ENCODE results near the gene GABRG3. TPM values are rescaled to one million over a fixed set of nuclear protein-coding genes. Genes with fewer than 3 reads are reported as not detected.

Gene GABRG3
- total RNA-seq (not detected), polyA plus RNA-seq (not detected)

DNA sequence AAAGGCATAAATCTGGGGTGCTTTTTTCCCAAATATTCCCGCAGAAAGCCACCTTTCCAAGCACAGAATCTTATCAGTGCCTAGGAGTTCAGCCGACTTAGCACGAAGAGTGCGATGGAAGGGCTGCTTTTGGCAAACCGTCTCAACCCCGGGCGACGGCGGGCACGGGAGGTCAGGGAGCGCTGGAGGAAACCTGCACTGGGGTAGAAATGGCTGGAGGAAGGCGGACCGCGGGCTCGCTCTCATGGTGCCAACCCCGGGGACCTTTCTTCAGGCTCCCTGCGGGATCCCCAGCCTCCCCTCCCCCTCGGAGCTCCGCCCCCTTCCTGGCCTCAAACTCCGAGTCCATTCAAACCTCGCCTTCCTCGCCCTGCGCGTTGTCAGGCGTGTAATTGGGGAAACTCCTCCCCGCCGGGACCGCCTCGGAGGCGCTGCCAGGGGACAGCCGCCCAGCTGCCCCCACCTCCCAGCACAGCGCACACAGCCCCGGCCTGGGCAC lies at the start of gene GABRG3:
Gene GABRG3 (plus strand): TSS at position 470 of the 499 bp plus-strand sequence.
- Mint-ChIP-seq H3K4me1 (no peaks in the 10 kb centered on the region), H3K36me3 (no peaks in the 10 kb centered on the region), H3K27me3 (peaks cover 5 to 9% of the 10 kb centered on the region in 2 donors), H3K27ac (peak within 1 kb of the TSS in 1 of 8 donors; percentile 38), H3K4me3 (no peak within 1 kb of the TSS), H3K9me3 (peaks cover 0 to 12% (median 9%) of the 10 kb centered on the region in 5 donors)
- Histone ChIP-seq H3K4me3 (ENCODE audit: low read length) (no peak within 1 kb of the TSS), H3K27me3 (ENCODE audit: insufficient read depth, low read length, poor library complexity, severe bottlenecking) (no peaks in the 10 kb centered on the region), H3K4me1 (ENCODE audit: insufficient read depth, low read length) (no peaks in the 10 kb centered on the region), H3K36me3 (ENCODE audit: insufficient read depth, low read length) (no peaks in the 10 kb centered on the region), H3K9me3 (ENCODE audit: low read length) (no peaks in the 10 kb centered on the region), H3K27ac (ENCODE audit: low read depth, low read length) (no peak within 1 kb of the TSS)
- ChIA-PET CTCF (no interaction called here), POLR2A (no interaction called here)
- no peak for DNase-seq

DNA sequence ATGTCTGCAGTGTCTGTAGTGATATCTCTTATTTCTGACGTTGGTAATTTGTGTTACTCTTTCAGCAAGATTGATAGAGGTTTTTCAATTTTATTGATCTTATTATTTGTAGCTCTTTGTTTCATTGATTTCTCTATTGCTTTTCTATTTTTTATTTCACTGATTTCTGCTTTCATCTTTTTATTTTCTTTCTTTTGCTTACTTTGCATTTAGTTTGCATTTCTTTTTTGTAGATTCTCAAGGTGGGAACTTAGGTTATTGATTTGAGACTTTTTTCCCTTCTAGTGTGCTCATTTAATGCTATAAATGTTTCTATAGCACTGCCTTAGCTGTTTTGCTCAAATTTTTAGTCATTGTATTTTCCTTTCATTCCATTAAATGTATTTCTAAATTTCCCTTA lies 49.5 kb upstream of the GABRG3 start:
- ChIA-PET CTCF (no interaction called here), POLR2A (no interaction called here)
- no peaks in the 10 kb centered on the region for H3K36me3 ChIP-seq (ENCODE audit: insufficient read depth, low read length)
- H3K36me3 Mint-ChIP-seq: no peaks in the 10 kb centered on the region
- no peaks in the 10 kb centered on the region for H3K4me1 Mint-ChIP-seq
- H3K4me3 Mint-ChIP-seq: no peak overlapping the region
- no peak overlapping the region for H3K27ac Mint-ChIP-seq
- peaks cover 1 to 34% (median 9%) of the 10 kb centered on the region in 5 donors for H3K9me3 Mint-ChIP-seq
- H3K27me3 Mint-ChIP-seq: no peaks in the 10 kb centered on the region
- no peak for DNase-seq
- H3K4me1 ChIP-seq (ENCODE audit: insufficient read depth, low read length): no peaks in the 10 kb centered on the region
- H3K4me3 ChIP-seq (ENCODE audit: low read length): no peak overlapping the region
- H3K27ac ChIP-seq (ENCODE audit: low read depth, low read length): no peak overlapping the region
- H3K9me3 ChIP-seq (ENCODE audit: low read length): no peaks in the 10 kb centered on the region
- no peaks in the 10 kb centered on the region for H3K27me3 ChIP-seq (ENCODE audit: insufficient read depth, low read length, poor library complexity, severe bottlenecking)

DNA sequence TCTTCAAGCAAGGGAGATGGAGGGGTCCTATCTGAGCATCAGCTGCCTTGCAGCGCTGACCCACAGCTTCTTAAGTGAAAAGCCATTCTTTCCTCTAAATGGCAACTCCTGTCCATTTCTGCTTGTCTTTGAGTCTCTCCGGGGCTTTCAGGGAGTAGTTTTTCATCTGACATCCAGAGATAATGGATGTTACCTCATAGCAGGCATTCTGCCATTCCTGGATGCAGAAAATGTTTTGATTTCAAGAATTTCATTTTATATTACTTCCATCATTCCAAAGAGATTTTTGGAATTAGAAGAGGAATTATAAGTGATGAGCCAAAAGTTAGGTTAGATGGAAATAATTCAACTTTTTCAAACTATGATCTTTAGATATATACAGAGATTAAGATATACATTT lies 44.9 kb upstream of the GABRG3 start:
- H3K27ac ChIP-seq (ENCODE audit: low read depth, low read length): no peak overlapping the region
- ChIA-PET CTCF (no interaction called here), POLR2A (no interaction called here)
- no peak overlapping the region for H3K4me3 Mint-ChIP-seq
- no peak overlapping the region for H3K4me3 ChIP-seq (ENCODE audit: low read length)
- no peaks in the 10 kb centered on the region for H3K27me3 ChIP-seq (ENCODE audit: insufficient read depth, low read length, poor library complexity, severe bottlenecking)
- H3K4me1 ChIP-seq (ENCODE audit: insufficient read depth, low read length): no peaks in the 10 kb centered on the region
- no peaks in the 10 kb centered on the region for H3K27me3 Mint-ChIP-seq
- DNase-seq: no peak
- no peaks in the 10 kb centered on the region for H3K9me3 ChIP-seq (ENCODE audit: low read length)
- no peaks in the 10 kb centered on the region for H3K36me3 ChIP-seq (ENCODE audit: insufficient read depth, low read length)
- no peak overlapping the region for H3K27ac Mint-ChIP-seq
- H3K4me1 Mint-ChIP-seq: no peaks in the 10 kb centered on the region
- no peaks in the 10 kb centered on the region for H3K36me3 Mint-ChIP-seq
- peaks cover 6 to 24% (median 11%) of the 10 kb centered on the region in 5 donors for H3K9me3 Mint-ChIP-seq

DNA sequence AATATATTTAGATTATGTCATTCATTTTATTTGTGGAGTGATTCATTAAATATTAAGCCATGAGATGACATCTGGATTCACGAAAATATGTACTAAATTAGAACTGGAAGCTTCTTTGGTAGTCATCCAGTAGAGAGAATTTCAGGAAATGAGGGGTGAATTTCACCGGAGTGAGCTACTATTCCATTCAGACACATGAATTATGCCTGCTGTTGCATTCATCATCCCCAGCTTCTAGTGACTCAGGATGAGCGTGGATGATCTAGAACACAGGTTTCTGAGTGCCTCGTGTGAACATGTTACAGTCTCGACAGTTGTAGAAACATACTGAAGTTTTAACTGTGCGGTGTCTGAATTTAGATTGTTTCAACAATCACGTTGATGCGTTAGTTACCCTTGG lies 42.9 kb upstream of the GABRG3 start:
- no peak overlapping the region for H3K27ac Mint-ChIP-seq
- H3K9me3 ChIP-seq (ENCODE audit: low read length): no peaks in the 10 kb centered on the region

DNA sequence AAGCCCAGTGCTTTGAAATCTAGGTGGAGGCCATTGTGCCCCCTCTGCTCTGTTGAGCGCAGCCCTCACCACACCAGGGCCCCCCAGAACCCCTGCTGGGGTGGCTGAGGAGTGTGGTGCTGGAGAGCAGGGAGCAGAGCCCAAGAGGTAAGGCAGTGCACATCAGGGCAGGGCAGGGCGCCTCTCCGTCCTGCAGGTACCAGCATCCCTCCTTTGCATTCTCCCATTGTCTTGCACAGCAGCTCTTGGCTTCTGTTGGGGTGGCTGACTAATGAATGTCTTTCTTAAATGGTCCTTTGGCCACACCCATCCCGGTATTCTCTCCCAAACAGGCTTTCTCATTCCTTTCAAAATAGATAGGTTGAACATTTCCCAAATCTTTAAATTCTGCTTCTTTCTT lies 41.4 kb upstream of the GABRG3 start:
- DNase-seq: no peak
- Mint-ChIP-seq H3K36me3 (no peaks in the 10 kb centered on the region), H3K4me3 (no peak overlapping the region), H3K27me3 (no peaks in the 10 kb centered on the region), H3K9me3 (peaks cover 4 to 17% (median 9%) of the 10 kb centered on the region in 5 donors), H3K27ac (no peak overlapping the region), H3K4me1 (no peaks in the 10 kb centered on the region)
- ChIA-PET CTCF (no interaction called here), POLR2A (no interaction called here)
- Histone ChIP-seq H3K4me3 (ENCODE audit: low read length) (no peak overlapping the region), H3K27ac (ENCODE audit: low read depth, low read length) (no peak overlapping the region), H3K4me1 (ENCODE audit: insufficient read depth, low read length) (no peaks in the 10 kb centered on the region), H3K36me3 (ENCODE audit: insufficient read depth, low read length) (no peaks in the 10 kb centered on the region), H3K27me3 (ENCODE audit: insufficient read depth, low read length, poor library complexity, severe bottlenecking) (no peaks in the 10 kb centered on the region), H3K9me3 (ENCODE audit: low read length) (no peaks in the 10 kb centered on the region)

More for the DNA sequence above, 42.9 kb upstream of the GABRG3 start:
- no peak for DNase-seq
- Histone ChIP-seq H3K27ac (ENCODE audit: low read depth, low read length) (no peak overlapping the region), H3K36me3 (ENCODE audit: insufficient read depth, low read length) (no peaks in the 10 kb centered on the region), H3K4me1 (ENCODE audit: insufficient read depth, low read length) (no peaks in the 10 kb centered on the region), H3K4me3 (ENCODE audit: low read length) (no peak overlapping the region), H3K27me3 (ENCODE audit: insufficient read depth, low read length, poor library complexity, severe bottlenecking) (no peaks in the 10 kb centered on the region)
- Mint-ChIP-seq H3K4me1 (no peaks in the 10 kb centered on the region), H3K4me3 (no peak overlapping the region), H3K27me3 (no peaks in the 10 kb centered on the region), H3K9me3 (peaks cover 6 to 13% (median 10%) of the 10 kb centered on the region in 5 donors), H3K36me3 (no peaks in the 10 kb centered on the region)
- POLR2A ChIA-PET: no interaction called here
- CTCF ChIA-PET: no interaction called here

DNA sequence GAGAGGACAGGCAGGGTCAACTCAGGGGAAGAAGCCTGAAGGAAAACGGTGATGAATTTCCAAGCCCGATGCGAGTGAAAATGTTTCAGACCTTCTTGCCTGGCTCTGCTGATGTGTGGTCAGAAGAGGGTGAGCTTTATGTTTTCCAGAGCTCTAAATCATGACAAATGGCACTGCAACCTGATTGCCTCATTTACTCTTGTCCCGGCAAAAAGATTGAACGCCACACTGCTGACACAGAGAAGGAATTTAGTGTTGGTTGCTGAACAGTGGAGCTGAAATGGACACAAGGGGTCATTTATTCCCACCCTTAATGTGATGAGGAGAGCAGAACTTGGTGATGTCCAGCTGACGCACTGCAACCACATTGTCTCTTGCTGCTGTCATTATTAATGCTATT lies 36.1 kb upstream of the GABRG3 start:
- no peaks in the 10 kb centered on the region for H3K27me3 Mint-ChIP-seq
- H3K4me3 ChIP-seq (ENCODE audit: low read length): no peak overlapping the region
- H3K9me3 Mint-ChIP-seq: peaks cover 0 to 20% (median 11%) of the 10 kb centered on the region in 5 donors
- no peaks in the 10 kb centered on the region for H3K4me1 ChIP-seq (ENCODE audit: insufficient read depth, low read length)
- no peaks in the 10 kb centered on the region for H3K4me1 Mint-ChIP-seq
- H3K27ac ChIP-seq (ENCODE audit: low read depth, low read length): no peak overlapping the region
- ChIA-PET POLR2A (no interaction called here), CTCF (no interaction called here)
- H3K9me3 ChIP-seq (ENCODE audit: low read length): no peaks in the 10 kb centered on the region
- no peaks in the 10 kb centered on the region for H3K27me3 ChIP-seq (ENCODE audit: insufficient read depth, low read length, poor library complexity, severe bottlenecking)
- H3K36me3 ChIP-seq (ENCODE audit: insufficient read depth, low read length): no peaks in the 10 kb centered on the region
- H3K4me3 Mint-ChIP-seq: no peak overlapping the region
- H3K36me3 Mint-ChIP-seq: no peaks in the 10 kb centered on the region
- DNase-seq: no peak
- no peak overlapping the region for H3K27ac Mint-ChIP-seq

DNA sequence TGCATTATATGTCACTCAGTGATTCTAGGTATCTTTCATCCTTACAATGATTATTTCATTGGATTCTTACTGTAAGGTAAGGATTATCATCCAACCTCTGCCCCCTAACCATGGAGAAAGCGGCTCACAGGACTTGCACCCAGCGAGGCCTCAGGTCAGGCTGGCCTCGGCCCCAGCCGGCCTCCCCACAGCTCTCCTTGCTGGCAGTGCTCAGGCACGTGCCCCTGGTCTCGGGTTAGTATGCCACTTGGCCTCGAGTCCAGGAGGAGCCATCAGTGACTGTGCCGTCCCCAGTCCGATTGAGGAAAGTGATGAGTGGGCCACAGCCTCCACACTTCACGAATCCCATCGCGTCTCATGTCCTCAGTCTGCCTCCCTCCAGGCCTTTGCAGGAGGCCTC lies 35.7 kb upstream of the GABRG3 start:
- Histone ChIP-seq H3K27ac (ENCODE audit: low read depth, low read length) (no peak overlapping the region), H3K36me3 (ENCODE audit: insufficient read depth, low read length) (no peaks in the 10 kb centered on the region), H3K4me3 (ENCODE audit: low read length) (no peak overlapping the region), H3K4me1 (ENCODE audit: insufficient read depth, low read length) (no peaks in the 10 kb centered on the region), H3K27me3 (ENCODE audit: insufficient read depth, low read length, poor library complexity, severe bottlenecking) (no peaks in the 10 kb centered on the region), H3K9me3 (ENCODE audit: low read length) (no peaks in the 10 kb centered on the region)
- H3K27ac Mint-ChIP-seq: no peak overlapping the region
- no peaks in the 10 kb centered on the region for H3K27me3 Mint-ChIP-seq
- H3K4me1 Mint-ChIP-seq: no peaks in the 10 kb centered on the region
- H3K9me3 Mint-ChIP-seq: peaks cover 0 to 17% (median 9%) of the 10 kb centered on the region in 5 donors
- H3K4me3 Mint-ChIP-seq: no peak overlapping the region
- ChIA-PET CTCF (no interaction called here), POLR2A (no interaction called here)
- DNase-seq: no peak
- no peaks in the 10 kb centered on the region for H3K36me3 Mint-ChIP-seq

DNA sequence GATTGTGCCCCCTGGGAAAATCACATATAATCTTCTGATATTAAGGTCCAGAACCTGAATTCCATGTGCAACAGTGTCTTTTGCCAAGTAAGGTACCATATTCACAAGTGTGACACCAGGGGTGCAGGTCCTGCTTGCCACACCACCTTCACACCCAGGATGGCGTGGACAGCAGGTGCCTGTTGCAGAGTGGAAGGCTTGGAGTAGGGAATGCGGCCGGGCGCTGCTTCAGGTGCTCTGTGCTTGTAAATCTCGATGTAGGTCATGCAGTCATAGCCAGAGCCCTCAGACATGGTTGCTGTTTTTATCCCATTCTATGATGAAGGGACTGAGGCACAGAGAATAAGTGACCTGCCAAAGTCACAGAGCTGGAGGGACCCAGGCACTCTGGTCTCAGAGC lies 34.5 kb upstream of the GABRG3 start:
- Histone ChIP-seq H3K9me3 (ENCODE audit: low read length) (no peaks in the 10 kb centered on the region), H3K4me1 (ENCODE audit: insufficient read depth, low read length) (no peaks in the 10 kb centered on the region), H3K27me3 (ENCODE audit: insufficient read depth, low read length, poor library complexity, severe bottlenecking) (no peaks in the 10 kb centered on the region), H3K36me3 (ENCODE audit: insufficient read depth, low read length) (no peaks in the 10 kb centered on the region), H3K4me3 (ENCODE audit: low read length) (no peak overlapping the region), H3K27ac (ENCODE audit: low read depth, low read length) (no peak overlapping the region)
- POLR2A ChIA-PET: no interaction called here
- no peaks in the 10 kb centered on the region for H3K36me3 Mint-ChIP-seq
- H3K9me3 Mint-ChIP-seq: peaks cover 0 to 16% (median 5%) of the 10 kb centered on the region in 5 donors
- no peaks in the 10 kb centered on the region for H3K27me3 Mint-ChIP-seq
- DNase-seq: no peak
- H3K4me3 Mint-ChIP-seq: no peak overlapping the region
- CTCF ChIA-PET: no interaction called here
- no peaks in the 10 kb centered on the region for H3K4me1 Mint-ChIP-seq
- no peak overlapping the region for H3K27ac Mint-ChIP-seq

DNA sequence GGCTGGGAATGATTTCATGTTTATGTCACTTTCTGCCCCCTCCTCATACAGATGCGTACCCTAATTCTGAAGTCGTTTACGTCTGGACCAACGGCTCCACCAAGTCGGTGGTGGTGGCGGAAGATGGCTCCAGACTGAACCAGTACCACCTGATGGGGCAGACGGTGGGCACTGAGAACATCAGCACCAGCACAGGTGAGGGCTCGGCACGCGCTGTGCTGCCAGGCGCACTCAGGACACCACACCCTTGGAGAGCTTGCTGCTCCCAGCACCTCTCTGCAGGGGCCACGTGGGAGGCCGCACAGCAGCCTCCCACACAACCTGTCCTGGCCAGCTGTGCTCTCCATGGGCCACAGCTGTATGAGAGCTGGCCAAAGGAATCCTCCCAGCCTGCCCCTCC lies 33.8 kb upstream of the GABRG3 start:
- no peak for DNase-seq
- Mint-ChIP-seq H3K4me1 (no peaks in the 10 kb centered on the region), H3K27me3 (no peaks in the 10 kb centered on the region), H3K4me3 (no peak overlapping the region), H3K36me3 (no peaks in the 10 kb centered on the region), H3K9me3 (peaks cover 0 to 16% (median 5%) of the 10 kb centered on the region in 5 donors), H3K27ac (no peak overlapping the region)
- no peaks in the 10 kb centered on the region for H3K4me1 ChIP-seq (ENCODE audit: insufficient read depth, low read length)
- POLR2A ChIA-PET: no interaction called here
- no peak overlapping the region for H3K4me3 ChIP-seq (ENCODE audit: low read length)
- no peaks in the 10 kb centered on the region for H3K9me3 ChIP-seq (ENCODE audit: low read length)
- CTCF ChIA-PET: no interaction called here
- no peaks in the 10 kb centered on the region for H3K27me3 ChIP-seq (ENCODE audit: insufficient read depth, low read length, poor library complexity, severe bottlenecking)
- no peaks in the 10 kb centered on the region for H3K36me3 ChIP-seq (ENCODE audit: insufficient read depth, low read length)
- H3K27ac ChIP-seq (ENCODE audit: low read depth, low read length): no peak overlapping the region

All from CD8-positive, alpha-beta memory T cell (primary cell).